GM18511 (cell line): ENCODE measurements around the gene ST13.
"Not testable (repeated sequence)": the region's sequence is repeated elsewhere in the genome, so short reads cannot be mapped to it uniquely, and the experiment has no call there.

ENCODE experiments used
- ATAC-seq: cut with Tn5 transposase; IDR thresholded peaks from one replicate; pipeline ENCODE4 v1.9.1; 2021; ENCODE audit warnings: mild to moderate bottlenecking, moderate library complexity; ENCODE audit not compliant: unreplicated experiment

Gene ST13

GRCh38 chr22:40844951-40845350 is 11.5 kb downstream of the ST13 start:
- ATAC-seq = no peak

DNA sequence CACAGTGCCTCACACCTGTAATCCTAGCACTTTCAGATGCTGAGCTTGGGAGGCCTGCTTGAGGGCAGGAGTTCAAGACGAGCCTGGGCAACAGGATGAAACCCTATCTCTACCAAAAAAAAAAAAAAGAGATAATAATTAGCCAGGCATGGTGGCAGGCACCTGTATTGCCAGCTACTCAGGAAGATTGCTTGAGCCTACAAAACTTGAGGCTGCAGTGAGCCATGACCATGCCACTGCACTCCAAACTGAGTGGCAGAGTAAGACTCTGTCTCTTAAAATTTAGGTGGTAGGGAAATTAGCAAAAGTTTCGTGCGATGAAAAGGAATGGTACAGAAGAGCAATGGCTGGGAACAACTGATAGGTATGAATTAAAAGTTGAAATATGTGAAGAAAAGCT is 18.0 kb downstream of the ST13 start:
- no peak for ATAC-seq

DNA sequence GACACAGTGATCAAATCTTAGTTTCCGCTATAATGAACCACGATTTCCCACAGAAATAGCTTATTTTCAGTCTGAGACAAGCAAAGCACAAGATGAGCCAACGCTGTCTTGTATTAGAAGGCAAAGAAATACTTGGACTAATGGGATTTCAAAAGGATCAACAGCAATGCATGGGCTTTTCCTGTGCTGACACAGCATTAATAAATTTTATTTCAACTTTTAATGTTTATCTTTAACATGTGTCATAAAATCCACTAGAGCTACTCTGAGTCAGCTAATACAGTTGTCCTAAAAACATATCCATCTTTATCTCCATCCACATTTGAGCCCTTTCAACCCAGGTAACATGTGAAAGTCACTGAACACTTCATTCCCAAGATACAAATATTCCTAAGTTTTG is 21.8 kb downstream of the ST13 start:
- ATAC-seq = no peak

- no peak for ATAC-seq
These were observed 27.3 kb downstream of the ST13 start for GRCh38 chr22:40829131-40829530.

- ATAC-seq = no peak
These were observed 29.3 kb downstream of the ST13 start for GRCh38 chr22:40826984-40827741.

DNA sequence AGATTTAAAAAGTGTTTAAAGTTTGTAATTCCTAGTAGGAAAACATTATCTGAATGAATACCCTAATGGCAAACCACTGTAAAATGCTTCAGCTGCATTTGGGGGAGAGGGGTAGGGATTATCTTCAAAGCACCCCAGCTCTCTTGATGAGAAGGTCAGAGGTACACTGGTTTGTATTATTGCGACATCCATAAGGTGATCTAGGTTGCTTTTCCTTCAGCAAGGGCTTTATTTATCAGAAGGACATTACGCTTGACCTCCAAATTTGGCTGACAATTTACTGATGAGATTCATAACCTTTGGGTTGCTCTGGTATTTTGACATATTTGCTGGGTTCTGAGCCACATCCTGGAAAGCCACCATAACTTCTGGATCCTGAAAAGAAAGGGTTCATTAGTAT is 30.1 kb downstream of the ST13 start:
- not testable (repeated sequence) for ATAC-seq

- no peak for ATAC-seq
These were observed 33.0 kb downstream of the ST13 start for GRCh38 chr22:40823426-40823825.

DNA sequence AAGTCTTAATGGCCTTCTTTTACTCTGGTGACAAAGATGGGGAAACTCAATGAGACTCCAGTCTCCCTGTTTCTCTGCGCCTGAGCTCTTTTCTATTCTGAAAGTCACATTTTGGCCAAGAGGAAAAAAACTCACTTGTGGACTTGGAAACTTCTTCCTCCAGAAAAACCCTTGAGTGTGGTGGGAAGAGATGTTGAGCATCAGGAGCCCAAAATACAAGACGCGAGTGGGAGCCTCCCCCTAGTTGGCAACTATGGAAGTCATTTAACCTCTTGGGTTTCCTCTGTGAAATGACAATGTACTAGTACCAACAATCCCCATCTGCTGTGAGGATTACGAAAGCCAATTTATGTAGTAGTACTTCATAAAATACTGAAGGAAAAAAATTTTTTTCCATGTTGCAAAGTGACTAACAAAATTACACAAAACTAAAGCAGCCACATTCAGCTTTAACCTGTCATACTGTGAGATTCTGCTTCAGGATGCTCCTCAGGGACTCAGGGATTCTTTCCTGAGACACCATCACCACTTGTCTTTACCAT is 36.8 kb downstream of the ST13 start:
- no peak for ATAC-seq

GRCh38 chr22:40818747-40819598 is 37.5 kb downstream of the ST13 start, which contains the start of gene SLC25A17:
Gene SLC25A17, minus strand, starts transcription at chr22:40819346. Its CDS starts 98 bp downstream, at chr22:40819248.
- ATAC-seq = peak; percentile 79

DNA sequence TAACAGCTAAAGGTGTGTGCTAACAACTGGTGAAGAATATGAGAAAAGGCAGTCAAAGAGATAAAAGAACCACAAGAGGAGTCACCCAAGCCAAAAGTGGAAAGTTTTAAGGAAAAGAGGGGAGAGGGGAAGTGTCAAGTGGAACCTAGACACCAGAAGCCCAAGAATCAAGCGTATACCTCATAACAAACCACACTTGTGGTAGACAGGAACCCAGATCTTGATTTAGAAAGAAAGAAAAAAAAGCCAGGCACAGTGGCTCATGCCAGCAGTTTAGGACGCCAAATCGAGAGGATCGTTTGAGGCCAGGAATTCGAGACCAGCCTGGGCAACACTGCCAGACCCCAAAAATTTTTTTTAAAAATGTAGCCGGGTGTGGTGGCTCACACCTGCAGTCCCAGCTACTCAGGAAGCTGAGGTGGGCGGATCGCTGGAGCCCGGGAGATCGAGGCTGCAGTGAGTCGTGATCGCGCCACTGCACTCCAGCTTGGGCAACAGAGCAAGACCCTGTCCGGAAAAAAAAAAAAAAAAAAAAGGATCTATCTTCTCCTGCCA is 38.2 kb downstream of the ST13 start:
- ATAC-seq = peak; percentile 7

- no peak for ATAC-seq
These were observed 38.7 kb downstream of the ST13 start for GRCh38 chr22:40817737-40818136.

DNA sequence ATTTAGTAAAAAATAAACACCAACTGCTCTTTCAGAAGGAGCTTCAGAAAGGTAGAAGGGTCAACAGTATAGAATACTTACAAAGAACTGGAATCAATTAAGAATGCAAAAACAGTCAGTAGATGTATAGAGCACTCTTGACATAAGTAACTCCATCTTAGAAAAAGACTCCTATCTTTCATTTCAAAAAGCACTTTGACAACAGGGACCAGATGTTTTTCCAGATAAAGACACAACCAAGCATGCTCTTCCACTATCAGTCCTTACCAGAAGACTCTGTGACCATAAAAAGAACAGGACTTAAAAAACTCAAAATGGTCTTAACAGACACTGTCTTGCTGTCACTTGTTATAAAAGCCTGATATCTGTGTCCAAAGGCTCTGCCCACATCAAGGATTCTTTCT is 42.5 kb downstream of the ST13 start:
- ATAC-seq = no peak

- ATAC-seq = no peak
These were observed 48.2 kb downstream of the ST13 start for GRCh38 chr22:40808018-40808841.

DNA sequence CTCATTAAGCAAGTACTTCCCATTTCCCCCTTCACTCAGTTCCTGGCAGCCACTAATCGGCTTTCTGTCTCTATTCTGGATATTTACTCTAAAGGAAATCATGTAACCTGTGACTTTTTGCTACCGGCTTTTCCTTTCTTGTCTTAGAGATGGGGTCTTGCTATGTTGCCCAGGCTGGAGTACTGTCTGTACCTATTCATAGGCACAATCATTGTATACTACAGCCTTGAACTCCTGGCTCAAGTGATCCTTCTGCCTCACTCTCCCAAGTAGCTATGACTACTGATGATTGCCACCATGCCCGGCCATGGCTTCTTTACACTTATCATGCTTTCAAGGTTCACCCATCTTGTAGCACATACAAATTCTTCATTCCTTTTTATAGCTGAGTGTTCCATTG is 49.7 kb downstream of the ST13 start:
- ATAC-seq = no peak

DNA sequence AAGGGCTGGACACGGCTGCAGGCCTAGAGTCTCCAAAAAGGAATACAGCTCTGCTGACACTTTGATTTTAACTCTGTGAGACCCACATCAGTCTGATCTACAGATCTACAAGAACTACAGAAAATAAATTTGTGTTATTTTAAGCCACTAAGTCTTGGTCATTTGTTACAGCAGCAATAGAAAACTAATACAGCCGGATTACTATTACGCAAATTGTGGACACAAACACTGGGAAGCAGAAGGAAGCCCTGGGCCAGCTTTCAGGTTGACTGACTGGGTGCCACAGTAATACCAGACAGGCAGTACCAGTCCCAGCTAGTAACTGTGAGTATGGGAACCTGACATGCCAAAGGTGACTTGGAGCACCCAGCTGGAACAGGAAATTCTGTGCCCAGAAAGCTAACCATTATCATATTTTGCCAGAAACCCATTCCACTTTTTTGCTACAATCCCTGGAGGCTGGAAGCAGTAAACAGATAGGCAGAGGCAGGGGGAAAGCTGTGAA is 50.7 kb downstream of the ST13 start:
- ATAC-seq = no peak

GRCh38 chr22:40805239-40805638 is 51.2 kb downstream of the ST13 start:
- no peak for ATAC-seq

GRCh38 chr22:40803321-40803720 is 53.1 kb downstream of the ST13 start:
- no peak for ATAC-seq

GRCh38 chr22:40799008-40799407 is 57.4 kb downstream of the ST13 start:
- ATAC-seq = no peak

- no peak for ATAC-seq
These were observed 59.0 kb downstream of the ST13 start for GRCh38 chr22:40797427-40797826.

- no peak for ATAC-seq
These were observed 64.0 kb downstream of the ST13 start for GRCh38 chr22:40792451-40792850.
